Endothelial cell of umbilical vein (primary cell): Measurements from ENCODE around the gene AIRE.

Experiments used
- EZH2 ChIP-seq: IDR thresholded peaks from 2 replicates; pipeline ENCODE4 v1.6.1; 2012; ENCODE audit warnings: borderline replicate concordance, low read depth, mild to moderate bottlenecking, moderate library complexity, low read length, inconsistent platforms; ENCODE audit not compliant: severe bottlenecking
- FOS ChIP-seq: IDR thresholded peaks from 2 replicates; pipeline ENCODE4 v1.6.1; 2011; ENCODE audit warnings: mild to moderate bottlenecking, low read length, moderate library complexity, borderline replicate concordance; ENCODE audit not compliant: insufficient read depth
- JUN ChIP-seq: IDR thresholded peaks from 2 replicates; pipeline ENCODE4 v1.6.1; 2011; ENCODE audit warnings: borderline replicate concordance, low read depth; ENCODE audit not compliant: insufficient read length, insufficient read depth
- MYC ChIP-seq: IDR thresholded peaks from one replicate; pipeline ENCODE4 v1.6.1; 2011; ENCODE audit warnings: mild to moderate bottlenecking, low read depth, low read length
- POLR2A ChIP-seq: IDR thresholded peaks from 2 replicates; pipeline ENCODE4 v1.6.1; 2012; ENCODE audit warnings: low read depth, mild to moderate bottlenecking, control low read depth, low read length
- POLR2AphosphoS5 ChIP-seq: IDR thresholded peaks from 2 replicates; pipeline ENCODE4 v1.6.1; 2012; ENCODE audit warnings: low read depth, mild to moderate bottlenecking, control low read depth, low read length, moderate library complexity; ENCODE audit not compliant: insufficient read depth
- TF ChIP-seq, protein P1 (sequence below), 2 donors: IDR thresholded peaks; 1 replicate in 1 of 2; 2 replicates in 1 of 2; pipeline ENCODE4 v1.5.1; 2011; ENCODE audit warnings: low read length in 2 of 2, mild to moderate bottlenecking in 2 of 2, moderate library complexity in 2 of 2, control low read depth in 1 of 2, inconsistent platforms in 1 of 2, low read depth in 1 of 2; ENCODE audit not compliant: insufficient read depth in 1 of 2; ENCODE audit errors: extremely low read depth in 1 of 2
- TF ChIP-seq, protein P2 (sequence below): IDR thresholded peaks from 2 replicates; pipeline ENCODE4 v1.6.1; 2011; ENCODE audit not compliant: insufficient read depth, insufficient read length

DNA sequence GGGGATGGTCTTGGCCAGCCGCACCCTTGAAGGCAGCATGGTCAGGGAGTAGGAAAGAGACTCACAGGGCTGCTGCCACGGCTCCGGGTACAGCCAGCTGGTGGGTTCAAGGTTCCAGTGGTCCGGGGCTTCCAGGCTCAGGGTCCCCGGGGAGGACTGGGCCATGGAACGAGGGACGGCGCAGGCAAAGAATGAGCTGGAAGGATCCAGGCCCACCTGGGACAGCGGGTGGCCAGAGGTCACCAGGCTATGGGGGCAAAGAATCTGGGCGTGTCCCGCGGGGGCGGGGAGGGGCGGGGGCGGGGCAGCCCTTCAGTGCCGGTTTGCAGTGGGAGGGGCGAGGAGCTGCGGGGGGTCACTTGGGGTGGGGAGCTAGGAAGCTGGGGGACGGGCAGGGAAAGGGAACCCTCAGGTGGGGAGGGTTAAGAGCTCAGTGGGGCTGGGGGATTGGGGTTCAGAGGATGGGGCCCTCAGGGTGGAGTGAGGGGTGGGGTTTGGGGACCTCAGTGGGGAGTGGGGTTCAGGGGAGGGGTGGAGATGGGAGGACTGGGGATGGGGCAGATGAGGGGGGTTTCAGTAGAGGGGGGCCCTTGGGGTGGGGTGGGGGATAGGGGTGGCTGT lies 23.9 kb upstream of the AIRE start, which contains the start of gene DNMT3L:
- TF ChIP-seq POLR2A (no peak), POLR2AphosphoS5 (no peak), EZH2 (no peak), FOS (no peak), JUN (no peak), MYC (no peak)
- TF ChIP-seq, protein P1, sequence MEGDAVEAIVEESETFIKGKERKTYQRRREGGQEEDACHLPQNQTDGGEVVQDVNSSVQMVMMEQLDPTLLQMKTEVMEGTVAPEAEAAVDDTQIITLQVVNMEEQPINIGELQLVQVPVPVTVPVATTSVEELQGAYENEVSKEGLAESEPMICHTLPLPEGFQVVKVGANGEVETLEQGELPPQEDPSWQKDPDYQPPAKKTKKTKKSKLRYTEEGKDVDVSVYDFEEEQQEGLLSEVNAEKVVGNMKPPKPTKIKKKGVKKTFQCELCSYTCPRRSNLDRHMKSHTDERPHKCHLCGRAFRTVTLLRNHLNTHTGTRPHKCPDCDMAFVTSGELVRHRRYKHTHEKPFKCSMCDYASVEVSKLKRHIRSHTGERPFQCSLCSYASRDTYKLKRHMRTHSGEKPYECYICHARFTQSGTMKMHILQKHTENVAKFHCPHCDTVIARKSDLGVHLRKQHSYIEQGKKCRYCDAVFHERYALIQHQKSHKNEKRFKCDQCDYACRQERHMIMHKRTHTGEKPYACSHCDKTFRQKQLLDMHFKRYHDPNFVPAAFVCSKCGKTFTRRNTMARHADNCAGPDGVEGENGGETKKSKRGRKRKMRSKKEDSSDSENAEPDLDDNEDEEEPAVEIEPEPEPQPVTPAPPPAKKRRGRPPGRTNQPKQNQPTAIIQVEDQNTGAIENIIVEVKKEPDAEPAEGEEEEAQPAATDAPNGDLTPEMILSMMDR (IDR thresholded peaks at IDR 0.05; ENCODE audit: extremely low read depth in 1 of 2, insufficient read depth in 1 of 2, low read depth in 1 of 2, low read length in 2 of 2), result no peak
- TF ChIP-seq, protein P2, sequence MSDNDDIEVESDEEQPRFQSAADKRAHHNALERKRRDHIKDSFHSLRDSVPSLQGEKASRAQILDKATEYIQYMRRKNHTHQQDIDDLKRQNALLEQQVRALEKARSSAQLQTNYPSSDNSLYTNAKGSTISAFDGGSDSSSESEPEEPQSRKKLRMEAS, result no peak
